B cell (primary cell): ENCODE data around the gene MFAP3L. TPM values are rescaled to one million over a fixed set of nuclear protein-coding genes. Genes with fewer than 3 reads are reported as not detected.

ENCODE experiments used
- ATAC-seq: fragments of 200-7000 bp; cut with Tn5 transposase; one replicate; pipeline ENCODE4 v1.10.0; 2021; ENCODE audit warnings: low read depth, mild to moderate bottlenecking, moderate number of reproducible peaks, moderate library complexity
- CTCF ChIA-PET: fragments of 350-600 bp; sonication (Branson Sonifier 250); formaldehyde crosslinking; loops from one replicate; lab custom pipeline; 2021; ENCODE audit warnings: antibody characterized with exemption, inconsistent platforms; lab: Charles Lee
- POLR2A ChIA-PET: fragments of 350-600 bp; sonication (Branson Sonifier 250); formaldehyde crosslinking; loops from one replicate; lab custom pipeline; 2021; ENCODE audit warnings: antibody characterized with exemption; lab: Charles Lee
- DNase-seq: peaks from one replicate; pipeline ENCODE4 v3.0.0; 2013
- H2AFZ ChIP-seq: 2 replicates; pipeline ENCODE4 v1.6.1; 2012; ENCODE audit warnings: mild to moderate bottlenecking, low read depth, low read length; ENCODE audit not compliant: insufficient read depth, poor library complexity, severe bottlenecking
- H3K27ac ChIP-seq, 2 donors: 1 replicate in 1 of 2; 2 replicates in 1 of 2; pipeline ENCODE4 v1.5.1; 2012 to 2013; ENCODE audit warnings: low read length in 2 of 2, mild to moderate bottlenecking in 2 of 2, moderate library complexity in 1 of 2
- H3K27me3 ChIP-seq, 4 experiments: fragments of 200-600 bp in 1 of 4; sonication (generic) in 1 of 4; replicated peaks in 1 of 4; 1 replicate in 2 of 4; 2 replicates in 2 of 4; pipeline versions ENCODE4 v1.6.1 to v1.7.0; 2013 to 2016; ENCODE audit warnings: low read length in 3 of 4, mild to moderate bottlenecking in 2 of 4, mixed read lengths in 1 of 4, moderate library complexity in 1 of 4; ENCODE audit not compliant: insufficient read depth in 4 of 4, control insufficient read depth in 3 of 4; ENCODE audit errors: control extremely low read depth in 1 of 4
- H3K36me3 ChIP-seq, 2 experiments: replicated peaks in 1 of 2; 1 replicate in 1 of 2; 2 replicates in 1 of 2; pipeline versions ENCODE4 v1.6.1 to v1.7.1; 2013; ENCODE audit warnings: low read length in 1 of 2; ENCODE audit not compliant: insufficient read depth in 2 of 2, control insufficient read depth in 1 of 2; ENCODE audit errors: control extremely low read depth in 1 of 2, extremely low read depth in 1 of 2
- H3K4me1 ChIP-seq, 2 donors: fragments of 200-600 bp in 1 of 2; sonication (generic) in 1 of 2; 1 replicate in 1 of 2; 2 replicates in 1 of 2; pipeline versions ENCODE4 v1.5.1 to v1.6.1; 2013 to 2017; ENCODE audit warnings: low read length in 2 of 2; ENCODE audit not compliant: control insufficient read depth in 2 of 2, insufficient read depth in 2 of 2
- H3K4me2 ChIP-seq: replicated peaks from 2 replicates; pipeline ENCODE3; 2012; ENCODE audit warnings: mild to moderate bottlenecking, low read depth, low read length; ENCODE audit not compliant: poor library complexity, severe bottlenecking
- H3K4me3 ChIP-seq, 5 experiments: fragments of 200-600 bp in 1 of 5; sonication (generic) in 1 of 5; 1 replicate in 3 of 5; 2 replicates in 2 of 5; pipeline versions ENCODE4 v1.5.1 to v1.7.0; 2011 to 2016; ENCODE audit warnings: low read length in 4 of 5, mild to moderate bottlenecking in 4 of 5, low read depth in 2 of 5, control low read depth in 1 of 5, moderate library complexity in 1 of 5; ENCODE audit not compliant: insufficient read depth in 1 of 5; ENCODE audit errors: control extremely low read depth in 1 of 5, extremely low read depth in 1 of 5
- H3K79me2 ChIP-seq: fragments of 200-600 bp; sonication (generic); one replicate; pipeline ENCODE4 v1.6.0; 2016; ENCODE audit warnings: low read length; ENCODE audit not compliant: control insufficient read depth, insufficient read depth
- H3K9ac ChIP-seq: fragments of 200-600 bp; sonication (generic); 2 replicates; pipeline ENCODE4 v1.6.1; 2017; ENCODE audit warnings: mild to moderate bottlenecking, low read length, moderate library complexity
- H3K9me3 ChIP-seq, 3 donors: one replicate each; pipeline versions ENCODE4 v1.6.1 to v1.7.1; 2013; ENCODE audit warnings: low read length in 2 of 3; ENCODE audit not compliant: control insufficient read depth in 2 of 3, insufficient read depth in 1 of 3; ENCODE audit errors: control extremely low read depth in 1 of 3
- H4K20me1 ChIP-seq: 2 replicates; pipeline ENCODE4 v1.6.0; 2012; ENCODE audit warnings: mild to moderate bottlenecking, low read length; ENCODE audit not compliant: insufficient read depth, control insufficient read depth, poor library complexity, severe bottlenecking
- H3K27ac Mint-ChIP-seq: one replicate; pipeline ENCODE4 v1.8.0; 2021; ENCODE audit warnings: mixed read lengths
- H3K27me3 Mint-ChIP-seq: one replicate; pipeline ENCODE4 v1.8.0; 2021; ENCODE audit warnings: mixed read lengths
- H3K4me1 Mint-ChIP-seq: one replicate; pipeline ENCODE4 v1.8.0; 2021; ENCODE audit warnings: mixed read lengths
- H3K4me3 Mint-ChIP-seq: one replicate; pipeline ENCODE4 v1.8.0; 2021; ENCODE audit warnings: mixed read lengths
- H3K9me3 Mint-ChIP-seq: one replicate; pipeline ENCODE4 v1.8.0; 2022; ENCODE audit warnings: mixed read lengths; ENCODE audit not compliant: insufficient read depth
- CTCF ChIP-seq: fragments of 200-600 bp; IDR thresholded peaks from one replicate; pipeline ENCODE4 v1.8.0; 2022; ENCODE audit warnings: antibody characterized with exemption, mild to moderate bottlenecking
- EZH2 ChIP-seq: IDR thresholded peaks from 2 replicates; pipeline ENCODE4 v1.6.1; 2012; ENCODE audit warnings: borderline replicate concordance, low read depth, mild to moderate bottlenecking, moderate library complexity, low read length; ENCODE audit not compliant: insufficient read depth, poor library complexity, severe bottlenecking
- WGBS: methylation state at CpG from one replicate; pipeline ENCODE4 v1.1.5; 2013; ENCODE audit warnings: missing lambda C conversion rate; ENCODE audit not compliant: insufficient coverage; 5-methylcytosine and 5-hydroxymethylcytosine counted together
- intact Hi-C: fragments of 100-400 bp; cut with micrococcal nuclease; formaldehyde crosslinking; loops from one replicate; pipeline ENCODE4 v1.10.0; 2022
- polyA plus RNA-seq: library from polyadenylated mRNA; depleted of rRNA; stranded (reverse); fragments of >200 nt; gene quantifications from 2 replicates; pipeline ENCODE4 v1.2.3, GENCODE V29; 2012
- total RNA-seq, 2 donors: library from RNA; stranded (reverse); fragments of 120-200 nt in 1 of 2; gene quantifications; 1 replicate in 1 of 2; 2 replicates in 1 of 2; pipeline versions ENCODE4 v1.2.3 to v1.2.4, GENCODE V29; 2013 to 2022

The MFAP3L gene
- total and polyA plus RNA-seq, 2 donors (not counting 1 experiment from before 2014, with no cell fraction given) = 0.37 to 0.63 TPM

GRCh38 chr4:170038232-170038631 lies 12.0 kb upstream of the MFAP3L start:
- Histone ChIP-seq H3K79me2 (no peaks in the 10 kb centered on the region), H3K27ac (no peak overlapping the region), H3K9ac (no peak overlapping the region), H4K20me1 (no peaks in the 10 kb centered on the region), H3K4me2 (no peak overlapping the region), H3K36me3 (no peaks in the 10 kb centered on the region), H3K4me1 (no peaks in the 10 kb centered on the region), H3K9me3 (no peaks in the 10 kb centered on the region), H3K27me3 (no peaks in the 10 kb centered on the region), H3K4me3 (no peak overlapping the region), H2AFZ (no peak overlapping the region)
- no peak overlapping the region for H3K4me3 Mint-ChIP-seq
- no peaks in the 10 kb centered on the region for H3K4me1 Mint-ChIP-seq
- 97% methylated on average over 5 of the region's 7 CpGs for WGBS
- H3K9me3 Mint-ChIP-seq = no peaks in the 10 kb centered on the region
- ChIA-PET POLR2A (no interaction called here), CTCF (no interaction called here)
- intact Hi-C loops = no loop called here
- DNase-seq (no peak), ATAC-seq (no peak)
- TF ChIP-seq CTCF (no peak), EZH2 (no peak)
- no peak overlapping the region for H3K27ac Mint-ChIP-seq
- peaks cover 15% of the 10 kb centered on the region for H3K27me3 Mint-ChIP-seq

- Histone ChIP-seq H4K20me1 (no peaks in the 10 kb centered on the region), H3K79me2 (no peaks in the 10 kb centered on the region), H2AFZ (no peak overlapping the region), H3K9me3 (no peaks in the 10 kb centered on the region), H3K9ac (no peak overlapping the region), H3K27ac (no peak overlapping the region), H3K36me3 (no peaks in the 10 kb centered on the region), H3K27me3 (no peaks in the 10 kb centered on the region), H3K4me1 (no peaks in the 10 kb centered on the region), H3K4me2 (no peak overlapping the region), H3K4me3 (no peak overlapping the region)
- CTCF ChIA-PET = no interaction called here
- H3K9me3 Mint-ChIP-seq = no peaks in the 10 kb centered on the region
- 100% methylated on average over 1 of the region's 1 CpG for WGBS
- POLR2A ChIA-PET = no interaction called here
- no peaks in the 10 kb centered on the region for H3K4me1 Mint-ChIP-seq
- no peak for DNase-seq
- H3K4me3 Mint-ChIP-seq = no peak overlapping the region
- no peak for ATAC-seq
- intact Hi-C loops = no loop called here
- no peak overlapping the region for H3K27ac Mint-ChIP-seq
- peaks cover 15% of the 10 kb centered on the region for H3K27me3 Mint-ChIP-seq
- no peak for TF ChIP-seq CTCF
- no peak for TF ChIP-seq EZH2
These were observed 11.3 kb upstream of the MFAP3L start for GRCh38 chr4:170037481-170037880.
